NK-92 treated with Interleukin-12 subunit alpha and Interleukin-12 subunit beta, amount 100 ng/mL, for 24 hours (cell line): ENCODE results near the gene ATG10.
"Not testable (repeated sequence)": the region's sequence is repeated elsewhere in the genome, so short reads cannot be mapped to it uniquely, and the experiment has no call there.

Experiments used
- DNase-seq: peaks from one replicate; lab custom pipeline; 2025; lab: John Stamatoyannopoulos, UW

ATG10 gene

GRCh38 chr5:82054004-82054710 is 82.3 kb downstream of the ATG10 start:
- no peak for DNase-seq

DNA sequence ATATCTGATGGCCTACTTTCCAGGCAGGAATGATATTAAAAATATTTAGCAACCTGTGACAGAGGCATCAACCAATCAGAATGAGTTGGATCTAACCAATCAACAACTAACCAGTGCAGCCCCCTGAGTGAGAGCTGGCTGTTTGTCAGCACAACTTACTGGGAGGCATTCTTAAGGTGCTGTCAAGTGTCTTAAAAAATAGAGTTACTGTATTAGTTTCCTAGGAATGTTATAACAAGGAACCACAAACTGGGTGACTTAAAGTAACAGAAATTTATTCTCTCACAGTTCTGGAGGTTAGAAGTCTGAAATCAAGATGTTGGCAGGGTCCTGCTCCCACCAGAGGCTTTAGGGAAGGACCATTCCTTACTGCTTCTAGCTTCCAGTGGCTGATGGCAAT is 85.2 kb downstream of the ATG10 start:
- DNase-seq, result no peak

DNA sequence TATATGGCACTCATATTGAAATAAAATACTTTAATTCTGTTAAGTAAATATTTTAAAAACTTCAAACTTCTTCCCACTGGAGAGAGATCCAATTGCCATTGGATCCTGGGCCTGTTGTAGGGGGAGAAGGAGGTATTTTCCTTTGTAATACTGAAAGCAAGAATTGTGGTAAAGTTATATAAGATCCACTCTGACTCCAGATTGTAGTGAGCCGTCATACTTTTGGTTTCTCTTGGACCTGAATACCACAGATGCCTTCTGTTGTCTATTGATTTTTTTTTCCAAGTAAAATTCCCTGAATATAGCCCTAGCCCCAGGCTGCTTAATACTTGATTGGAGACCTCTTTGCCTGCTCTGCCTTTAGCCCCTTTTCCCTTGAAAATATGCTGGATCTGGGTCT is 86.9 kb downstream of the ATG10 start:
- no peak for DNase-seq

- DNase-seq, result no peak
These were observed 95.0 kb downstream of the ATG10 start for GRCh38 chr5:82066791-82067190.

DNA sequence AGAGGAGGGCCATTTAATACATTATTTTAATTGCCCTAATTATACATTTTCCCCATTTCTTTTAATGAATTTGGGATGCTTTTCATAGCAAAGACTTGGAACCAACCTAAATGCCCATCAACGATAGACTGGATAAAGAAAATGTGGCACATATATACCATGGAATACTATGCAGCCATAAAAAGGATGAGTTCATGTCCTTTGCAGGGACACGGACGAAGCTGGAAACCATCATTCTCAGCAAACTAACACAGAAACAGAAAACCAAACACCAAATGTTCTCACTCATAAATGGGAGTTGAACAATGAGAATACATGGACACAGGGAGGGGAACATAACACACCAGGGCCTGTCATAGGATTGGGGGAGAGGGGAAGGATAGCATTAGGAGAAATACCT is 96.2 kb downstream of the ATG10 start:
- not testable (repeated sequence) for DNase-seq

DNA sequence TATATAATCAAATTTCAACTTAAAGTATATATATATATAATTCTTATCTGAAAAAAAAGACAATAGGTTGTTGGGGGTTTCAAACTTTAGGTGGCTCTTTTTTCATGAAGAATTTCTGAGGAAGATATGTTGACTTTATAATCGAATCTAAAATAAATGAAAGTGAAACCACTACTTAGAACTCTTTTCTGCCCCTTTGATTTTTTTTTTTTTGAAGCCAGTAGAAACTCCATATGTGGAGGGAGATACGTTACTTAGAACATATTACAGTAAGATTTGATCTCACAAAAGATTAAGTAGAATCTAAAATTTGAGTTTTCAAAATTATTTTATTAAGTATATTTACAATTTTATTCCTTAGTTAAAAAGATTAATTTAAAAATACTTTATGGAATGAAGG is 96.9 kb downstream of the ATG10 start:
- DNase-seq, result no peak

DNA sequence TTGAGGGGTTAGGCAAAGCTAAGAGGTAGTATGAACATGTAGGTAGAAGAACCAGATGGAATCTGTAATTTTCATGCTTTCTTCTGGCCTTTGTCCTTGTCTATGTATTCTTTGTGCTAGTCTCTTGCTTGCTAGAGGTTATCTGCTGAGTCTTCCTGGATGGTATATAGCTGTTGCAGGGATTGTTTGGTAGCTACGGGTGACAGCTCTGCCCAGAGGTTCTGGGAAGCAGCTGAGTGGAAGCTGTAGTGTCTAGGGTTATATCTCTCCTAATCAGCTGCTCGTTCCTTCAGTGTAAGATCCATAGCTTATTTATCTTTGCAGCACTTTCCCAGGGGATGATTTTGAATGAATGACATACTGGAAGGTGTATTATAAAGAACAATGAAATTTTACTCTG is 100.3 kb downstream of the ATG10 start:
- no peak for DNase-seq

- no peak for DNase-seq
These were observed 101.4 kb downstream of the ATG10 start for GRCh38 chr5:82073179-82073578.

- no peak for DNase-seq
These were observed 103.1 kb downstream of the ATG10 start for GRCh38 chr5:82074950-82075349.

DNA sequence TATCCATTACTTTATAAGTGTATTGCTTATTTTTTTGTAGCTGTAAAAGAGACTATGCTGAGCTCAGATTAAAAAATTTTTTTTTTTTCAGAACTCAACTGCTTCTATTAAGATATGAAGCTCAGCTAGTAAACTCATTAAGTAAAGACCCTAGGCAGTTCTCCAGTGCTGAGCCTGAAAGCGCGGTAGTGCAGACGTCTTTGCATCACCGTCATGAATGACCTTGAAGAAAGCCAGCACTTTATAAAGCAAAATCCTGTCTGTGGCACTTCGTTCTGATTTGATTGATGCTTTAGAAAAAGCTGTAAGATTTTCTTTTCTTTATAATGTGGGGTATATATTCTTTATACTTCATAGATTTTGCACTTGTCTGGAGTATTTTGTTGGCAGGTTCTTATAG is 105.7 kb downstream of the ATG10 start:
- DNase-seq, result no peak

GRCh38 chr5:82091617-82092016 is 119.8 kb downstream of the ATG10 start:
- no peak for DNase-seq

GRCh38 chr5:82095536-82095935 is 123.7 kb downstream of the ATG10 start:
- no peak for DNase-seq

DNA sequence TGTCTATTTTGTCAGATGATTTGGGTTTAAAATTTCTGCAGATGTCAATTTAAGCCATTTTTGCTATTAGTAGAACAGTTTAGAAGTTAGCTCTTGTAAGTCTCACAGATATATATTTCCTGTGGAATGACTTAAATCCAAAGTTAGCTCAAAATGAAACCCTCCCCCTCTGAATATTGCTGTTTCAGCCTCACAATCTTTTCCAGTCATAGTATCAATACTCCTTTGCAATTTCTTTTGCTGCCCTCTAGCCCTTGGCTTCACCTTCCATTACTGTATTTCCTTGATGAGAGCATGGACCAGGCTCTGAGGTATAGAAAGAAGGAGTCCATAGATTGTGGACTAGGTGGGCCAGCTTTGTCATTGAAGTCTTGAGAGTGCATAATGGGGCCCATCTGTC is 124.4 kb downstream of the ATG10 start:
- DNase-seq, result no peak

GRCh38 chr5:82100303-82101077 is 128.7 kb downstream of the ATG10 start:
- no peak for DNase-seq

DNA sequence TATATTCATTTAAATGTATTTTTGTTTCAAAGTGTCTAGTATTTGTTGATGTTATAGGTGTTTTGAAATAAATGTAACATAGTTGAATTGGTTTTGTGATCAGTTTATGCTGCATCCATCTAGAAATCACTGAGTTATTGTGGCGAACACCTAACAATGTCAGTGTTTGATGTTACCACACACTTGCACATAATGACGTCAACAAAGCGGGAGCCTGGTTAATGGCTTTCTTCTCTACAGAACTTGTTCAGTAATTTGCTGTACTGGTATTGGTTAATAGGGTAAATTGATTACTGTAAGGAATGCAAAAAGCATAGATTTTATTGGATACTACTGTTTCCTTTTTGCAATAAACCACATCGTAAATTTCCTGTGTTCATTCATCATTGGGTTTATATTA is 133.0 kb downstream of the ATG10 start:
- DNase-seq, result no peak

DNA sequence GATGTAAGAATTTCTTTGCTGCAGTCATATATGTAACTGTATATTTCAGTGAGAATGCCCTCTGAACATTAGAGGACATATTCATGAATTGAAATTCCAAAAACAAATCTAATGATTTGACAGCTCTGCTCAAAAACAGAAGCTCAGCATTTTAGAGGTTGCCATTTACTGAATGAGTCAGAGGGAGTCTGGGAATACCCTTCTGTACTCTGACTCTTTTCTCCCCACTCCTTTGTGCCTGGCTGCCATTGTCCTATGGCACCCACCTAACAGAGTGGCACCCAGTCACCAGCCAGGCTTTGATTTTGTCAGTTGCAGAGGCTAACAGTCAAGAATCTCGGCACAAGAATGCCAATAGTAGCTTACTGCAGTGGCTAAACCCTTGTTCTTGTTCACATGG is 133.6 kb downstream of the ATG10 start:
- no peak for DNase-seq

DNA sequence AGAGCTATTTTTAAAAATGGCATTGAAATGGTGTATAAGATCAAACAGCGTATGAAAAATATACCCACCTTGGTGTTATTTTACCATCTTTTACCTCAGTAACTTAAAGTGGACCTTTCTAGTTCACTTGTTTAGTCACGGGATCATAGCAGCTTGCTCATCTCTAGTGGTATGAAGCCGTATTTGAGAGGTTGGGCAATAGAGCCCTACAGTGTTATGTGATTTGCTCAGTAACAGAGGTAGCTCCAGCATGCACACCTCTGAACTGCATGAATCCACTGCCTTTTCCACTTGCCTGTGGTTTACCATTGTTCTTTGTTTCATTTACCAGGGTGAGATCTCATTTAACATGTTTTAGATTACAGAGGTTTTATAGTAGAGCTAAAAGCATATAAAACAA is 134.4 kb downstream of the ATG10 start:
- DNase-seq, result no peak

GRCh38 chr5:82106756-82107155 is 134.9 kb downstream of the ATG10 start:
- DNase-seq, result no peak

GRCh38 chr5:82107267-82107666 is 135.4 kb downstream of the ATG10 start:
- no peak for DNase-seq

- DNase-seq, result no peak
These were observed 137.2 kb downstream of the ATG10 start for GRCh38 chr5:82109013-82109412.

- DNase-seq, result not testable (repeated sequence)
These were observed 138.1 kb downstream of the ATG10 start for GRCh38 chr5:82109915-82110314.

- DNase-seq, result no peak
These were observed 139.4 kb downstream of the ATG10 start for GRCh38 chr5:82111191-82111590.

DNA sequence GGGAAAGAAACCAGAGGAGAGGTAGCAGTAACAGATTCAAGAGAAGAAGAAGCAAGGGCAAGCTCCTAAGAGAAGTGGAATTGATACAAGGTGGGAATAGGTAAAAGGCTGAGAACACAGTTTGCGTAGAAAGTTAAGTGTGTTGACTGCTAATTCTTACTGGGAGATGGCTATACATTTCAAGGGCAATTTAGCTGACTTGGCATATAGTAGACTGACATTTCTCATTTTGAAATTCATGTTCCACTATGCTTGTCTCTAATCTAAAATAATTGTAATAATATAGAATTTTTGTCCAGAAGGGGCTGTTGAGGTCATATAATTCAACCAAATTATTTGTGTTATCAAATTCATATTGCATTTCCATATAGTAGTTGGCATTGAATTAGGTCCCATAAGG is 144.0 kb downstream of the ATG10 start:
- DNase-seq, result no peak

GRCh38 chr5:82119889-82120288 is 148.1 kb downstream of the ATG10 start:
- no peak for DNase-seq
